ENCODE data around the gene SLC38A10.
A peak's percentile ranks its signal among the peaks of the same experiment; 100 is the strongest.

SLC38A10 gene

DNA sequence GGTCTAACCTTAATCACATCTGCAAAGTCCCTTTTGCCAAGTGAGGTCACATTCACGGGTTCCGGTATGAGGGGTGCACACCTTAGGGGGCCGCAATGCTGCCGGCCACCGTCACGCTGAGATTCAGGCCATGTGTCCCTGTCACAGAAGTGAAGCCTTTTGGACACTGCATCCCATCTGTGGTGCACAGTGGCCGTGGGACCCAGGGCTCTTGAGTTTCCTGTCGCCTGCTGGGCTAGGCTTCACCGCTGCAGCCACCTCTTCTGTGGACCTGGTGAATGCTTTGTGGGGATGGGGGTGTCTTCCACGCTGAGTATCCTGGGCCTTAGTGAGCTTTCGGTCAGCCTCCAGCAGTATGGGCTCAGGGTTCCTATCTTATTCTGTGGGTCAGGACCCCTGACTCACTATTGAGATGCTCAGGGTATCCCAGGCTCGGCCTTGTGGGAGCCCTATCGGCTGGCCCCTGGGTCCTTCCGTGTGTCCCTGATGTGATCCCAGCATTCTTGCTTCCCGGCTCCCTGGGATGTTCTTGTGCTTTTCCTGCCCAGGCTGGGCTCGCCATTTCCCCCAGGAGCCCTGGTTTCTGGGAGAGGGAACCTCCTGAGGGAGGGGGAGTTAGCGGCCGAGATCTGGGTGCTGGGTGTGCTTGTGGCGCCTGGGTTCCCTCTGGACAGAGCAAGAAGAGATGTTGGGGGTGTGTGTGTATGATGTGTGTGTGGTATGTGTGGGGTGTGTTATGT lies 4.9 kb upstream of the SLC38A10 start:
- no peak overlapping the region for H3K4me3 ChIP-seq (ENCODE audit: low read depth, low read length)

DNA sequence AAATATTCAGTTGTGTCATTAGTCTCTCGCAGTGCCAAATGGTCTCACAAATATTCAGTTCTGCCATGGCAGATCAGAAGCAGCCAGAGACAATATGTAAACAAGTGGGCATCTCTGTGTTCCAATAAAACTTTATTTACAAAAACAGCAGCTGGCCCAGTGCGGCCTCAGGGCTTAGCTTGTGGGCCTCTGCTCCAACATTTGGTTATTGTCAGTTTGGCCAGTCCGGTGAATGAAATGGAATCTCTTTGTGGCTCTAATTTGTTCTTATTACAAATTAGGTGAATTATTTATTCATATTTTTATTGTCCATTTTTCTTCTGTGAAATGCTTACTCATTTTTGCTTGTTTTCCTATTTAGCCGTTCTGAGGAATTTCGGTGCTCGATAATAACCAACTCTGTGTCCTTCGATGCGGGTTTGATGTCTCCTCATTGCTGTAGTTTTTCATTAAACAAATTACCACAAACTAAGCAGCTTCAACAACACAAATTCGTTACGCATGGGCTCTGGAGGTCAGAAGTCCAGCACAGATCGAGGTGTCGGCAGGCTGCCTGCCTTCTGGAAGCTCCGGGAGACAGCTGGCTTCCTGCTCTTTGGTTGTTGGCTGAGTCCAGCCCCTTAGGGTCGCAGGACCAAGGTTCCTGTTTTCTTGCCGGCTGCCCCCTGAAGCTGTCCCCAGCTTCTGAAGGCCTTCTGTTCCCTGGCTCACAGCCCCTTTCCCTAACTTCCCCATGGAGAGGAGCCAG lies 4.1 kb upstream of the SLC38A10 start:
- no peak overlapping the region for H3K4me3 ChIP-seq (ENCODE audit: low read depth, low read length)

DNA sequence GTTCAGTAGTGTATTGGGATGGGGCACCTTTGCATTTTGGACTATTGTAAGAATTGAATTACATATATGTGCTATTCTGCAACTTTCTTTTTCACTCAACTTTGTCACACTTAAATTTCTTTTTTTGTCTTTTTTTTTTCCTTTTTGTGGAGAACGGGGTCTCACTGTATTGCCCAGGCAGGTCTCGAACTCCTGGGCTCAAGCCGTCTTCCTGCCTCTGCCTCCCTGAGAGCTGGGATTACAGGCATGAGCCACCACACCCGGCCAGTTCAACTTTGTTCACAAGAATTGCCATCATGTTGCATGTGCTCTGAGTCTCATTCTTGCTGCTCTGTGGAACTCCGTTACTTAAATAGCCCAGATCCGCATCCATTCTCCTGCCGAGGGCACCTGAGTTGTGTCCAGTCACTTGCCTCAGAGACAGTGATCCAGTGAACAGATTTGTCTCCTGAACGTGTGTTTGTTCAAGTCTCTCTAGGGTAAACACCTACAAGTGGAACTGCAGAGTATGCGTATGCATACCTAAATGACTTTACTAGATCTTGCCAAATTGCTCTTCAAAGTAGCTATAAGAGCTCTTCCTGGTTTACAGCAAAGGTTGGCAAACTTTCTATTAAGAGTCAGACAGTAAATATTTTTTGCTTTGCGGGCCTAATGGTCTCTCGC lies 3.4 kb upstream of the SLC38A10 start:
- no peak overlapping the region for H3K4me3 ChIP-seq (ENCODE audit: low read depth, low read length)

DNA sequence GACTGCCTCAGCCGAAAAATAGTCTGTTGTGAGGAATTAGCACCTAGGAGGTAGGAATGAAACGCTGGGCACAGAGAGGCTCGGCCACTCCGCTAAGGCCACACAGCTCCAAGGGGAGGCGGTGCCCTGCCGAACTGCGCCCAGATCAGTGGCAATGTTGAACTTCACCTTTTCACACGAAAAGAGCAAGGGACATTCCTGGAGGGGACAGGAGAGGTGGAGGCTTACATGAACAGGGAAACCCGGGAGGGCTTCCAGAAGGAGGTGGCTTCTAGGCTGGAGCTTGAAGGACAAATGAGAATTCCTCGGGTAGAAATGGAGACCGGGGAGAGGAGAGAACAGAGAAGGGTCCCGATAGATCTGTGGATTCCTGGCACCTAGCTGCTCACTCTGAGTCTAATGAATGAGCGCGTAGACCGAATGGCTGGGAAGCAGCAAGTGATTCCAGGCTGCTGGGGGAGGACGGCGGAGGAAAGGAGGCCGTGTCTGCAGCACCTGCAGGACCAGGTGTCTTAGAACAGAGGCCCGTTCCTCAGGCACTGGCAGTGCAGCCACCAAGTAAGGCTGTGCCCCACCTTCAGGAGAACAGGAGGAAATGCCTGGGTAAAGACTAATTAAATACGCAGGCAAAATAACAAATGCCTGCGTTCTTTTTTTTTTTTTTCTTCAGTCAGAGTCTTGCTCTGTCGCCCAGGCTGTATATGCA lies 722 bp upstream of the SLC38A10 start:
- peak overlapping the region; percentile 80 for H3K4me3 ChIP-seq (ENCODE audit: low read depth, low read length)

DNA sequence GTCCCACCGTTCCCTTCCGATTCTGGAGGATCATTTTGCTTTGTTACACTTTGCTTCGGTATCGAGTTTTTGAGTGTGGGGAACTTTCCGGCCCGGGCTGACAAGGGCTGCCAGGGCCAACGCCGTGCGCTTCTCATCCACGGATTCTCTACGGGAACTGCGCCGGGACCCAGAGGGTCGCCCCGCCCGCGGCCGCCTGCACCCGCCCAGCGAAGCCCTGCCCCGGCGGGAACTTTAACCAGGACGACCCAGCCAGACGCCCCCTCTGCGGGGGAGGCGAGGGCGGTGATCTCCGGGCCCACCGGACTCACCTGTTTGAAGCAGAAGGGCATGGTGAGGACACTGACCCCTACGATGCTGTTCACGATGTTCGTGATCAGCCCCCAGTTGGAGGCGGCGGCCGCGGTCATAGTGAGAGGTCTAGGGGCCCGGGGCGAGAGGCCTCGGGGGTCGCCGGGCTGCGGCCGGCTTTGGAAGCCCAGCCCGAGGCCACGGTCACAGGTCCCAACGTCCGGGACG lies 536 bp downstream of the SLC38A10 start:
- peak overlapping the region; percentile 80 for H3K4me3 ChIP-seq (ENCODE audit: low read depth, low read length)

DNA sequence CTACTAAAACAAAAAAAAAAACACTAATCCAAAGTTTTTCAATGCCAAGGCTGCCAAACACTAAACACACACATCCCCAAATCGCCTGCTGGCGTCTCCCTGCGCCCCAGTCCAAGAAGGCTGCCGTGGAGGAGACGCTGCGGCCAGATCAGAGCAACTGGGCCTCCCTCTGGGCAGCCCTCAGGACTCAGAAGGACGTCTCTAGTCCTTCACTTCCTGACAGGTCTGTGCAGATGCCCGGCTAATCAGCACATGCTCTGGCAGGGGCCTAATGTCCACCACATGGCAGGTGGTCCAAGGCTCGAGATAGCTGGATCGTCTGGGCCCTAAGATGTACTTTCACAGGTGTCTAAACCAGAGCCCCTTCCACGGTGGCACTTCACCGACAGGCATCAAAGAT lies 2.7 kb downstream of the SLC38A10 start:
- H3K4me3 ChIP-seq (ENCODE audit: low read depth, low read length), result no peak overlapping the region

DNA sequence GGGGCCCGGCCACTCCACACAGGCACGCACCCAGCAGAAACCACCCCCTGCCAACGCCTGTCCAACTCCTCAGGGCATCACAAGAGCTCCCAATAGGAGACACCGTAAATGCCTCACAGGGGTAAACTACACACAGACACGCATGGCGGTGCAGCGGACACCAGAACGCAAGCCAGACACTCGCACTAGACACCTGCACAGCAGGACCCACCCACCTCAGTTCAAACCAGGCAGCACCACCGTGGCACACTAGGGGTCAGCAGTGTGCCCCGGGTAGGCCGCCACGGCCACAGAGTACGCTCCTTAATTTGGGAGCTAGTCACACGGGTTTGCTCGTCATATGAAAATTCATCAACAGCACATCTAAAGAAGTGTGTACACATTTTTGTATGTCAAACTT lies 3.4 kb downstream of the SLC38A10 start:
- H3K4me3 ChIP-seq (ENCODE audit: low read depth, low read length), result no peak overlapping the region

DNA sequence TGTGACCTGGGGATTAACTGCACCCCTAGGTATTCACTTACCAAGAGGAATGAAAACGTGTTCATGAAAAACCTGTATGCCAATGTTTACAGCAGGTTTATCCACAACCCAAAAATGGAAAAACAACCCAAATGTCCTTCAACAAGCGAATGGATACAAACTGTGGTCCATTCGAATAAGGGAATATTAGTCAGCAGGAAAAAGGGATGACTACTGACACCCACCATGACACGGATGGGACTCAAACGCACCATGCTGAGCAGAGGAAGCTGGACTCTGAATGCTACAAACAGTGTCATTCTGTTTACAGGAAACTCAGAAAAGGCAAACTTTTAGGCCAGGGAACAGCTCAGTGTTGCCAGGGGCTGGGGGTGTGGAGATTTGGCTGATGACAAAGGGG lies 4.9 kb downstream of the SLC38A10 start:
- H3K4me3 ChIP-seq (ENCODE audit: low read depth, low read length), result no peak overlapping the region

DNA sequence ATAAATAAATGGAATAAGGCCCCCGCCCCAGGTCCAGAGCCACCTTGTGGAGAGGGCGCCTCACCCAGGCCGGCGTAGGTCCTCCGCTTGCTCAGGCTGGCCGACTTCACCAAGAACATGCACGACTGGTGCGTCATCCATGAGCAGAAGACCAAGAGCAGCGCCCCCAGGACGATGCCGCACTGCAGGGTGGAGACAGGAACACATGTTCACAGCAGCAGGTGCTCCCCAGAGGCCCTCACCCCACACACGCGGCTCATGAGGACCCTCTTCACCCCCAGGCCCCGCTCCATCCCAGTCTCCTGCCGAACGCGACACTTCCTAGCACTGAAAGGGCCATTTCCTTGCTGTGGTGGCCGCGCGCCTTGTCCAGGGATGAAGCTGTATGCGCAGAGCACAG lies 5.5 kb downstream of the SLC38A10 start:
- no peak overlapping the region for H3K4me3 ChIP-seq (ENCODE audit: low read depth, low read length)

DNA sequence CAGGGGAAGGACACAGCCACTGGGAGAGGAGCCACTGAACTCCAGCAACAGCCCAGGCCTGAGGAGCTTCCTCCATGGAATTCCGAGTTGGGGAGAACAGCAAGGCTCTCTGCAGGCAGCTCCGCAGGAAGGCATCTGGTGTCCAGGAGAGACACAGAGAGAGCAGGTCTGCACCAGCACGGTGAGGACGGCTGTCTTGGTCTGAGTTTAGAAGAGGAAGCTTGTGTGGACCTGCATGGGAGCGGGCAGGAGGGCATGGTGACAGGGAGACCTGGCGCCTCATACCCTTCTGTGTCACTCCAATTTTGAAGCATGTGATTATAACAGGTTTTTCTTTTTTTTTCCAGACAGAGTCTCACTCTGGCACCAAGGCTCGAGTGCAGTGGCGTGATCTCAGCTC lies 6.4 kb downstream of the SLC38A10 start:
- H3K4me3 ChIP-seq (ENCODE audit: low read depth, low read length), result no peak overlapping the region

DNA sequence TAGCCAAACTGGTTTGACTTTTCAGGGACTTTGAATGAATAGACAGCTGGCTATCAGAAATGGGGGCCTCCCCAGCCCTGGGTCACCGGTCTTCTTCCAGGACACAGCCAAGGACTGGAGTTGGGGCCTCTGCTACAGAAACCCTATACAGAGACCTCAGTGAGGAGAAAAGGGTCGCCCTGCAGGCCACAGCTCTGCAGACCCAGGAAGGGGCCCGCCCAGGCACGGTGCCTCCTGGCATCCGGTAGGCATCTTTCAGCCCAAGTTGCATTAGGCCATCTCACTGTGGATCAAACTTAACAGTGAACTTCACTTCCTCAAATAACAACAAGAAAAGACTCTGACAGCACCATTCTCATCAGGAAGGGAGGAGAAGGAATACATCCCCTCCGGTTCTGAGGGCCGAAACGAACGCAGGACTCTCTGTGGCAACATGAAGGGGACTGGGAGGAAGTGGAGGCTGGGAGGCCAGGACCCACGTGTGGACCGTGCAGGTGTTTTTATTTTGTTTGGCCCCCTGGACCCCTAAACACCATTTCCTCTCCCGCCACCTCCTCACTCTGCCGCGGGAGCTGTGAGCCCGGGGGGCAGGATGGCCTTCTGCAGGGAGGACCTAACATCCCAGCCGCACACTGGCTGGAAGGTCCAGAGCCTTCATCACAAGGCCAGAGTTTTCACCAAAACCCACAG lies 7.2 kb downstream of the SLC38A10 start:
- no peak overlapping the region for H3K4me3 ChIP-seq (ENCODE audit: low read depth, low read length)

DNA sequence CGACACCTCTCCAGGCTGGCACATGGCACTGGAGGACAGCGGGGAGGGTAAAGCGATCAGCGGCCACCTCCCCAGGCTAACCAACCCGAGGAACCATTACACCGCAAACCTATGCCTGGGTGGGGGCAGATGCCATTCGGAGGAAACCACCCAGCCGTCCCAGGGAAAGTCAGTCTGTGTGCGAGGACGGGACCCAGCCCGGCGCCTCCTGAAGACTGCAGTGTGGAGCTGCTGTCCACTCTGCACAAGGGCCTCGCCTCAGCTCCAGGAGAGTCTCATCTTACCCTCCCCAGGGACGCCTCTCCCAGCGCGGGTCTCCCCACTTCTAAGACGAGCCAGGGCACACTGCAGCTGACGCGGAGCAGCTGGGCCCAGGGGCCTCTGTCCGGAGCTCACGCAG lies 8.0 kb downstream of the SLC38A10 start:
- H3K4me3 ChIP-seq (ENCODE audit: low read depth, low read length), result no peak overlapping the region

DNA sequence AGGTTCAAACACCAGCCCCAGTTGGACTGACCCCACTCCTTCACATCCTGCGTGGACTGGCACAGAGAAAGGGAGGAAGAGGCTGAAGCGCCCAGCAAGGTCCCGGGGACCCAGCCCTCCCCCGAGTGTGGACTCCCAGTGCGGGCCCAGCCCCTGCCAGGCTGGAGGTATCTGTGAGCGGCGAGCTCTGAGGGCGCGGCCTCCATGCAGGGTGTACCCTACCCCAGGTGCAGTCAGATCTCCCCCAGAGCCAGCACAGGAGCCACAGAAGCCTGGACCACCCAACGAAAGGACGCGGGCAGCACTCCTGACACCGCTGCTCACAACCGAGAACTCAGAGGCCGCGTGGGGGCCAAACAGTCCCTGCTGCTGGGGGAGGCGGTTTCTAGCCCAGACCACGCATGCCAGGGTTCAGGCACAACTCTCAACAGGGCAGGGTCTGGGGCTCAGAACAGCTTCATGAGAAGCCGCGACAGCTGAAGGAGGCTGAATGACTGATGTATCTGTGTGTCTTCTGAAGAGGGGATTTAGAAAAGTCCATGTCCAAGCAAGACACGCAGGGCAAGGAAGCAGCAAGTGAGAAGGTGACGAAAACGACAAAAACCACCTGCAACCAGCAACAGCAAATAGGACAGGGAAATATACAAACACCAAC lies 8.5 kb downstream of the SLC38A10 start:
- H3K4me3 ChIP-seq (ENCODE audit: low read depth, low read length), result no peak overlapping the region

DNA sequence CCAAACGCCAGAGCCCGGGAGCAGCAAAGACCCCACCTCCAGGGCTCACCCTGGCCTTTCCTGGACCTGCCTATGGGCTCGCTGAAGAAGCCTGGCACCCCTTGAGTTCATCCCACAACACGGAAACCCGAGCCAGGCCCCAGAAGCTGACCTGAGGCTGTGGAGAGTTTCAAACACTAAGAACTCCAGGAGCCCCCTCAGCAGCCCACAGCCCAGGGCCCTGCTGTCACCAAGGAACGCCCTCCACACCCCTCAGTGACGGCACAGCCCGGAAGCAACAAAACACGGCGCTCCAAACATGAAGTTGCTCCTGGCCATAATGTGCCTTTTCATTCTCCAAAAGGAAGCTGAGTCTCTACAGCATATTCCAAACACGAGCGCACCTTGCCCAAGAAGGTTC lies 9.2 kb downstream of the SLC38A10 start:
- no peak overlapping the region for H3K4me3 ChIP-seq (ENCODE audit: low read depth, low read length)

DNA sequence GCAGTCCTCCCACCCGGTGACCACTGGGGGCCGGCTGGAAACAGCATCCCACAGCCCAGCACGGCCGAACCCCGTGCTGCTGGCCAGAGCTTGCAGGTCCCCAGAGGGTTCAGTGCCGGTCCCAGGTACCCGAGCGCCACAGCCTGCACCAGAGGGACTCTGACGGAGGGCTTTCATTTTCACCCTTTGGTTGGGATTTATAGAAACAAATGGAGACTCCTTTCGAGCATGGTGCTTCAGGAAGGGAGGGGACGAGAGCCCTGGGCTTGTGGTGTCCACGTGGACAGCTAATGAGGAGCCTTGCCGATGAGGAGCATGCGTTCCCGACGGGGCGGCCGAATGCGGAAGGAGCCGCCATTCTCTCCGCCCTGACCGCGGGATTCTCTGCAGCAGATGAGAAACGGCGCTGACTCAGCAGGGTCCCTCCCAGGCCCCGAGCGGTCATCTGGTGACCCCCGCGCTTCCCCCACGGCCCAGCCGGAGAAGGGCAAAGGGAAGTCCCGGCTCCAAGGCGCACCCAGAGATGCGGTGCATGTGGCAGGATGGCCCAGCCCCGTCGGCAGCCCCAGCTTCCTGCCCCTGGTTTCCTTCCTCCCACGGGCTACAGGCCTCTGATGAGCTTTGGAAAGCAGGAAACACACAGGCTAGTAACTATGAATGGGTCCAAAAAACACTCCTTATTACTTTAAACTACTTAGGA lies 9.8 kb downstream of the SLC38A10 start:
- no peak overlapping the region for H3K4me3 ChIP-seq (ENCODE audit: low read depth, low read length)

DNA sequence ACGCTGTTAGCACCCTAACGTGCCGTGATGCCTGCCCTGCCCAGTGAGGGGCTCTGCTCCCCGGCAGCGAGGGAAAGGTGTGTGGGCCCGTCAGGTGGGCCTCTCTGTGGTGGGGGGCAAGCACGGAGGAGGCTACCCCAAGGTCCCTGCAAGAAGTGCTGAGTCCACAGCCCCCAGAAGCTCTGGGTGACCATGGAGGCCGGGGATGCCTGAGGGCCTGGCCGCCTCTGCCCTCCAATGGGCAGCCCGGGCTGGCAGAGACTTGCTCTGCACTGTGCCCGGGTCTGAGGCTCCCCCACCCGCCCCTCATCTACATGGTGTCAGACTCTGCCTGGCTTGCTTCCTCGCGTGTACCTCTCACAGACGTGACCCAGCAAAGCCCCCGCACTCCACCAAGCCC lies 12.2 kb downstream of the SLC38A10 start:
- no peak overlapping the region for H3K4me3 ChIP-seq (ENCODE audit: low read depth, low read length)

DNA sequence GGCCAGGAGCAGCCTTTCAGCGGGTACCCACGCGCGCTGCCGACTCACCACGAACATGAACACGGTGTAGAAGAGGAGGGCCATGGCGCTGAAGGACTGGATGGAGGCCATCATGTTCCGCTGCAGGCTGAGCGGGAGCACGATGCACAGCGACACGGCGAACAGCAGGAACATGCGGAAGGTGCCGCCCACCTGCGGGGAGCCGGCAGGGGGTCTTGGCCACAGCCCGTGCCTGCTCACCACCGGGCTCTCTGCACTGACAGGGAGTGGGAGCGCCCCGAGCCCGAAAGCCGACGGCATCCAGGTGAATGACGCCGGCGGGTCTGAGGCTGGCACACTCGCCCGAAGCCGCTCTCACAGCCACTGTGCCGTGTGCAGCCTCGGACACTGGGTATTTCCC lies 13.0 kb downstream of the SLC38A10 start:
- H3K4me3 ChIP-seq (ENCODE audit: low read depth, low read length), result no peak overlapping the region

DNA sequence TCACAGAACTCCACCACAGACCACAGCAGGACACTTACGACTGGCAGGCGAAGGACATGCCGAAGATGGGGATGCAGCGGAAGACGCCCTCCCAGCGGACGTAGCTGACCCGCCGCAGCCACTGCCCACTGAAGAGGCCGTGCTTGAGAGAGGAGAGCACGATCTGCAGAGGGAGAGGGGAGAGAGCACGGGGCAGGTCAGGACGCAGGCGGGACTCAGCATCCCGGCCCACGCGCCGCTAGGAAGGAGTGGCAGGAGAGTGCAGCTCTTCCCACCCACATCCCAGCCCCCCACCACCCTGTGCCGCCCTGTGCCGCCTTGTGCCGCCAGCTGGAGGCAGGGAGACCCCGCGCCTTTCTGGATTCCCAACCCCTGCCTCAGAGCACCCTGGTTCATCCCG lies 14.5 kb downstream of the SLC38A10 start:
- H3K4me3 ChIP-seq (ENCODE audit: low read depth, low read length), result no peak overlapping the region
